Natural killer cell (primary cell): ENCODE measurements around the gene CLDN19. TPM values are rescaled to one million over a fixed set of nuclear protein-coding genes. Genes with fewer than 3 reads are reported as not detected.
A peak's percentile ranks its signal among the peaks of the same experiment; 100 is the strongest.

Source experiments
- ATAC-seq, 3 donors: fragments of 150-1000 bp in 2 of 3; fragments of 200-7000 bp in 1 of 3; cut with Tn5 transposase; 1 replicate in 1 of 3; 2 replicates in 2 of 3; pipeline ENCODE4 v1.10.0; 2021; ENCODE audit warnings: mild to moderate bottlenecking in 2 of 3, moderate library complexity in 2 of 3
- DNase-seq, 2 donors: peaks; one replicate each; pipeline versions ENCODE4 v3.0.0 to v3.0.0-alpha.2; 2013 to 2021; ENCODE audit warnings: mixed read lengths in 1 of 2
- H3K27ac ChIP-seq: one replicate; pipeline ENCODE4 v1.5.1; 2013; ENCODE audit warnings: mild to moderate bottlenecking, low read length
- H3K27me3 ChIP-seq: one replicate; pipeline ENCODE4 v1.6.1; 2013; ENCODE audit warnings: low read length; ENCODE audit not compliant: control insufficient read depth, insufficient read depth
- H3K36me3 ChIP-seq: one replicate; pipeline ENCODE4 v1.6.1; 2013; ENCODE audit warnings: low read length; ENCODE audit not compliant: control insufficient read depth, insufficient read depth
- H3K4me1 ChIP-seq: one replicate; pipeline ENCODE4 v1.6.1; 2013; ENCODE audit warnings: low read length; ENCODE audit not compliant: control insufficient read depth, insufficient read depth
- H3K4me3 ChIP-seq: one replicate; pipeline ENCODE4 v1.5.1; 2013; ENCODE audit warnings: low read length
- H3K9me3 ChIP-seq: one replicate; pipeline ENCODE4 v1.6.1; 2013; ENCODE audit warnings: low read length; ENCODE audit not compliant: control insufficient read depth, insufficient read depth
- H3K27ac Mint-ChIP-seq, 2 donors: one replicate each; pipeline ENCODE4 v1.8.0; 2022; ENCODE audit warnings: mild to moderate bottlenecking in 2 of 2, mixed read lengths in 2 of 2, moderate library complexity in 1 of 2
- H3K27me3 Mint-ChIP-seq, 2 donors: one replicate each; pipeline ENCODE4 v1.8.0; 2022; ENCODE audit warnings: low read depth in 2 of 2, mixed read lengths in 2 of 2
- H3K36me3 Mint-ChIP-seq: one replicate; pipeline ENCODE4 v1.8.0; 2022; ENCODE audit warnings: mixed read lengths
- H3K4me1 Mint-ChIP-seq, 2 donors: one replicate each; pipeline ENCODE4 v1.8.0; 2022; ENCODE audit warnings: mixed read lengths in 2 of 2
- H3K4me3 Mint-ChIP-seq: one replicate; pipeline ENCODE4 v1.8.0; 2022; ENCODE audit warnings: mild to moderate bottlenecking, moderate library complexity, mixed read lengths
- H3K9me3 Mint-ChIP-seq, 2 donors: one replicate each; pipeline ENCODE4 v1.8.0; 2022; ENCODE audit warnings: mixed read lengths in 2 of 2
- CTCF ChIP-seq: fragments of 200-600 bp; IDR thresholded peaks from one replicate; pipeline ENCODE4 v1.8.0; 2022; ENCODE audit warnings: antibody characterized with exemption
- WGBS: methylation state at CpG from one replicate; pipeline ENCODE4 v1.1.7; 2013; ENCODE audit warnings: missing lambda C conversion rate; ENCODE audit not compliant: insufficient coverage; 5-methylcytosine and 5-hydroxymethylcytosine counted together
- intact Hi-C: fragments of 100-400 bp; cut with micrococcal nuclease; formaldehyde crosslinking; loops from one replicate; pipeline ENCODE4 v1.14.2; 2022
- total RNA-seq, 4 donors: library from RNA; stranded (reverse); fragments of 120-200 nt in 1 of 4; gene quantifications; one replicate each; pipeline versions ENCODE4 v1.2.3 to v1.2.4, GENCODE V29; 2013 to 2022

Gene CLDN19
- total RNA-seq, 3 donors from 2014 or later (not counting 1 experiment from before 2014, with no cell fraction given) = not detected

GRCh38 chr1:42684139-42684538 lies 55.9 kb downstream of the CLDN19 start:
- DNase-seq (peak in 1 of 2 donors; percentile 34), ATAC-seq (no peak)
- Mint-ChIP-seq H3K4me1 (peaks cover 66 to 71% of the 10 kb centered on the region in 2 donors), H3K27me3 (no peaks in the 10 kb centered on the region), H3K4me3 (peak overlapping the region; percentile 87), H3K9me3 (no peaks in the 10 kb centered on the region), H3K27ac (peak overlapping the region; percentile 83 to 93), H3K36me3 (no peaks in the 10 kb centered on the region)
- Histone ChIP-seq H3K36me3 (peaks cover 15% of the 10 kb centered on the region), H3K4me3 (peak overlapping the region; percentile 22), H3K27ac (peak overlapping the region; percentile 47), H3K27me3 (no peaks in the 10 kb centered on the region), H3K4me1 (peaks cover 16% of the 10 kb centered on the region), H3K9me3 (no peaks in the 10 kb centered on the region)
- TF ChIP-seq CTCF = no peak
- WGBS = 55% methylated on average over 5 of the region's 5 CpGs
- intact Hi-C loops = loop anchor here (5.0 kb wide), 2 partner anchors 83 to 222 kb away; partner anchors contain the start of genes C1orf50, CCDC30 and P3H1

Other genes with a start within 250 kb of the CLDN19 start
- 10 to 100 TPM; 41.2 to 50.3 (median 43.1) TPM for gene PPIH, start 81.8 kb downstream of the CLDN19 start, total RNA-seq
- gene YBX1, start 57.8 kb downstream of the CLDN19 start, total RNA-seq = 100 to 1,000 TPM; 239 to 305 (median 279) TPM
- 10 to 100 TPM; 29.6 to 40.4 (median 37.9) TPM for gene P3H1, start 26.8 kb upstream of the CLDN19 start, total RNA-seq
- gene C1orf50, start 27.0 kb upstream of the CLDN19 start, total RNA-seq = 10 to 100 TPM; 10.1 to 17.1 (median 12.7) TPM
- gene TMEM269, start 44.8 kb upstream of the CLDN19 start, total RNA-seq = 1 to 10 TPM in 1 of 3 donors, under 1 TPM in 2; 0.18 to 1.4 (median 0.33) TPM
- 1 to 10 TPM; 7.0 to 7.5 (median 7.5) TPM for gene ERMAP, start 76.9 kb upstream of the CLDN19 start, total RNA-seq
- 10 to 100 TPM; 13.8 to 16.1 (median 15.2) TPM for gene SVBP, start 77.2 kb upstream of the CLDN19 start, total RNA-seq
- gene ZNF691, start 106.4 kb upstream of the CLDN19 start, total RNA-seq = 1 to 10 TPM; 2.8 to 5.7 (median 5.2) TPM
- 100 to 1,000 TPM in 1 of 3 donors, 10 to 100 TPM in 2; 94.7 to 143 (median 95.1) TPM for gene SLC2A1, start 218.6 kb upstream of the CLDN19 start, total RNA-seq